Uterine smooth muscle cell (primary cell): ENCODE results near the gene BFSP1. TPM values are rescaled to one million over a fixed set of nuclear protein-coding genes. Genes with fewer than 3 reads are reported as not detected.

Experiments
- total RNA-seq: library from RNA; depleted of rRNA; stranded (reverse); fragments of >200 nt; gene quantifications from 2 replicates; pipeline ENCODE4 v1.2.3, GENCODE V29; 2014

BFSP1 gene
- 1.5 and 3.1 TPM in 2 replicates for total RNA-seq

DNA sequence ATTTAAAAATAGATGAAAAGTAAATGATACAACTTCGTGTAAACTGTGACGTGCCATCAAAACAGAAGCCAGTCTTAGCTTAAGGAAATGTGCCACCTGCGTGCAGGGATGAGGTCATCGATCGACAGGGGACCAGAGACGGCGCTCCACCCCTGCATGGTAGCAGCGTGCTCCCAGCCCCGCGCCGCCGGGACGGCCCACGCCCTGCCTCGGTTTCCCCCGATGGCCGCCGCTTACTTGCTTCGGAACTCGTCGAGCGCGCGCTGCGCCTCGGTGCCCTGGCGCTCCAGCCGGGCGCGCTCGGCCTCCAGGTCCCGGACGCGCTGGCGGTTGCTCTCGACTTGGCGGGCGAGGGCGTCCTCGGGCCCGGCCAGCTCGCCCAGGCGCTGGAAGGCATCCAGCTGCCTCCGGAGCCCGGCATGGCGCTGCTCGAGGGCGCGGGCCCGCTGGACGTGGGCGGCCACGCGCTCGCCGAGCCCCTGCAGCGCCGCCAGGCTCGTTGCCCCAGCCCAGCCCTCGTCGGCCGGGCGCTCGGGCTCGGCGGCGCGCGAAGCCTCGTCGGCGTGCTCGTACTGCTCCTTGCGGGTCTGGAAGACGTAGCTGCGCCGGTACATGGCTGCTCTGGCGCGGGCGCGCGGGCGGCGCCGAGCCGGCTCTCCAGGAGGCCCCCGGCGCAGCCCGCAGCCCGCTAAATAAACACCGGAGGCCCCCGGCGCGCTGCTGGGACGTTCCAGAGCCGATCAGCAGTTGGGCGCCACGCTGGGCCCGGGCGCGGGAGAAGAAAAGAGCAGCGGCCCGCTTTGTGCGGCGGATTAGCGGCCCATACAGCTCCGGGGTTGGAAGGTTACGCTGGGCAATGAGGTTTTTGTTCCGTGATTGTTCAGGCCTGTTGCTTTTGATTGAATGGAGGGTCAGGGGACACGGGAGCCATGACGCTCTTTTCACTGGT is at the start of gene BFSP1:
Gene BFSP1, minus strand, starts transcription at position 664 of the 949 bp plus-strand sequence. Its CDS starts 50 bp downstream, at position 614.

DNA sequence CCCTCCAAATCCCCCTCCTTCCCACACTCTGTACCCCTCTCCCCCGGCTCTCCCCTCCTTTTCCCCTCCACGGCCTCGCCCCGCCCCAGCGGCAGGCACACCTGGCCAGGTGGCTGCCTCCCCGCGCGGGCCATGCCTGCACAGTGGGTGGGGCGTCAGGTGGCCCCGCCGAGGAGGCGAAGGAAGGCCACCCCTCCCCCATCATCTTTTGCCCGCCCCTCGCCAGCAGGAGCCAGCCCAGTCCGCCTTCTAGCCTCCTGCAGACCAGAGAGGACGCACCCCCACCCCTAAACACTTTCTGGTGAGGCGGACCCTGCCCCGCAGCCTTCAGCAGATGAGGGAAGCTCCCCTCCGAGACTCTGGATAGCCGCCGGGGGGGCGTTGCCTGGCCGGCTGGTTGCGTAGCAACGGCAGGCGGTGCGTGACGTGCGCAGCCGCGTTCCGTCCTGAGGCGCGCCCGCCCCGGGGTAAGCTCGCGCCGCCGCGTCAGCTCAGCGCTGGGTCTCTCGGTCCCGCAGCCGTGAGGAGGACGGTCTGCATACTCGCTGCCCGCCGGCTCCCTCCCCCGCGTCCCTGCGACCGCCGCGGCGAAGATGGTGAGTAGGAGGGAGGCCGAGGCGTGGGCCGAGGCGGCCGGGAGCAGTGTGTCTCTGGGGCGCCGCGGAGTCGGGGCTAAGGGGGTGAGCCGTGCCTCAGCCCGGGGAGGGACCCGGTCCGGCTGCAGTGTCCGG is 38.6 kb upstream of the BFSP1 start, which contains the start of gene DSTN:
Gene DSTN, plus strand, starts transcription at position 460 of the 731 bp plus-strand sequence. Its CDS starts 134 bp downstream, at position 594.

Other genes starting within 250 kb of the BFSP1 start
- gene DSTN, start 38.7 kb upstream of the BFSP1 start, total RNA-seq, result 306 and 314 TPM in 2 replicates
- 226 and 303 TPM in 2 replicates for gene RRBP1, start 150.9 kb upstream of the BFSP1 start, total RNA-seq
- gene BANF2, start 168.6 kb upstream of the BFSP1 start, total RNA-seq, result not detected in 2 replicates